Lung (tissue), 12 donors: Measurements from ENCODE around the gene CDC42EP4. TPM values are rescaled to one million over a fixed set of nuclear protein-coding genes. Genes with fewer than 3 reads are reported as not detected.

Experiments
- ATAC-seq: fragments of 200-7000 bp; cut with Tn5 transposase; one replicate; pipeline ENCODE4 v1.9.1; 2020; ENCODE audit warnings: moderate number of reproducible peaks; ENCODE audit not compliant: insufficient read depth, low FRiP score
- DNase-seq, 3 donors: peaks; one replicate each; pipeline ENCODE4 v3.0.0-alpha.2; 2013 to 2017
- H3K27ac ChIP-seq, 2 donors: one replicate each; pipeline ENCODE4 v1.5.1; 2013; ENCODE audit warnings: mild to moderate bottlenecking in 2 of 2, moderate library complexity in 2 of 2, control low read depth in 1 of 2, inconsistent platforms in 1 of 2, low read depth in 1 of 2, low read length in 1 of 2
- H3K27me3 ChIP-seq, 3 donors: one replicate each; pipeline ENCODE4 v1.5.1; 2013; ENCODE audit warnings: low read length in 2 of 3; ENCODE audit not compliant: control insufficient read depth in 3 of 3, insufficient read depth in 3 of 3
- H3K36me3 ChIP-seq, 4 donors: one replicate each; pipeline ENCODE4 v1.5.1; 2013; ENCODE audit warnings: low read length in 4 of 4, mild to moderate bottlenecking in 1 of 4, moderate library complexity in 1 of 4; ENCODE audit not compliant: control insufficient read depth in 4 of 4, insufficient read depth in 4 of 4
- H3K4me1 ChIP-seq, 5 donors: one replicate each; pipeline ENCODE4 v1.5.1; 2013; ENCODE audit warnings: low read length in 5 of 5, mild to moderate bottlenecking in 2 of 5, moderate library complexity in 1 of 5; ENCODE audit not compliant: control insufficient read depth in 5 of 5, insufficient read depth in 5 of 5
- H3K4me3 ChIP-seq: one replicate; pipeline ENCODE4 v1.5.1; 2013; ENCODE audit warnings: mild to moderate bottlenecking, control low read depth, moderate library complexity
- H3K9ac ChIP-seq, 2 donors: one replicate each; pipeline ENCODE4 v1.5.1; 2013; ENCODE audit warnings: low read length in 2 of 2, control low read depth in 1 of 2; ENCODE audit not compliant: insufficient read depth in 1 of 2
- H3K9me3 ChIP-seq, 4 donors: one replicate each; pipeline ENCODE4 v1.5.1; 2013; ENCODE audit warnings: low read length in 3 of 4, mild to moderate bottlenecking in 1 of 4, moderate library complexity in 1 of 4; ENCODE audit not compliant: control insufficient read depth in 4 of 4, insufficient read depth in 3 of 4
- CTCF ChIP-seq: IDR thresholded peaks from 2 replicates; pipeline ENCODE4 v1.5.1; 2012; ENCODE audit warnings: mild to moderate bottlenecking; ENCODE audit errors: control extremely low read depth, extremely low read depth
- WGBS, 2 donors: extraction: QIAGEN DNeasy Blood & Tissue Kit; methylation state at CpG; one replicate each; pipeline ENCODE4 v1.1.7; 2013; 5-methylcytosine and 5-hydroxymethylcytosine counted together
- polyA plus RNA-seq, 2 donors: library from polyadenylated mRNA; stranded (reverse); fragments of 200-250 nt; gene quantifications; one replicate each; pipeline ENCODE4 v1.2.1, GENCODE V29; 2013
- total RNA-seq, 2 donors: library from RNA; depleted of rRNA in 1 of 2; stranded (reverse); fragments of >200 nt in 1 of 2; gene quantifications; one replicate each; pipeline ENCODE4 v1.2.1, GENCODE V29; 2014 to 2021
- donor health status: control.
- donor health status: control.
- donor health status: Bipolar disorder and iron deficiency.
- donor health status: healthy.
- donor health status: DM: yes; HTN: yes; CAD: no.

CDC42EP4 gene
- total and polyA plus RNA-seq, 4 donors = 18.6 to 56.2 (median 52.1) TPM

- peaks cover 0 to 15% (median 7%) of the 10 kb centered on the region in 5 donors for H3K4me1 ChIP-seq
Measured at GRCh38 chr17:73274490-73274889, 37.3 kb downstream of the CDC42EP4 start.

DNA sequence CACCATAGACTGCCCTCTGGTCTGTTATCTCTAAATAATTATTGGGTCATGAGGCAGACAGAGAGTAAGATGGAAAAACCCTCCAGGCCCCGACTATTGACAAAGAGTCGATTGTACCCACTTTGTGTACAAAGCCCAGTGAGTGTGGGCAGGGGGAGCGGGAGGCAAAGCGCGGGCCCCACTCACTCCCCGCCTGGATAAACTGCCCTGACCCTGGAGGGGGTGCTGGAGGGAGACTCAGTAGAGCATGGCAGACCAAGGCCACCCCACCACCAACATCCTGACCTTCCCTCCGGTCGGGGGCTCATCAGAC is 38.9 kb downstream of the CDC42EP4 start:
- peaks cover 0 to 1% (median under 1%) of the 10 kb centered on the region in 5 donors for H3K4me1 ChIP-seq
- H3K9ac ChIP-seq = no peak overlapping the region
- TF ChIP-seq CTCF = no peak
- DNase-seq = no peak
- H3K27ac ChIP-seq = no peak overlapping the region
- no peaks in the 10 kb centered on the region for H3K36me3 ChIP-seq
- no peak for ATAC-seq
- 77 to 91% methylated on average over 8 of the region's 8 CpGs for WGBS, 2 donors
- no peak overlapping the region for H3K4me3 ChIP-seq
- H3K27me3 ChIP-seq = no peaks in the 10 kb centered on the region
- peaks cover 0 to 5% (median 0%) of the 10 kb centered on the region in 4 donors for H3K9me3 ChIP-seq

More at GRCh38 chr17:73274490-73274889, 37.3 kb downstream of the CDC42EP4 start:
- Histone ChIP-seq H3K4me3 (no peak overlapping the region), H3K27ac (no peak overlapping the region), H3K9me3 (peaks cover 0 to 5% (median 0%) of the 10 kb centered on the region in 4 donors), H3K27me3 (no peaks in the 10 kb centered on the region), H3K36me3 (peaks cover 0 to under 1% (median 0%) of the 10 kb centered on the region in 4 donors), H3K9ac (no peak overlapping the region)
- no peak for TF ChIP-seq CTCF
- DNase-seq (no peak), ATAC-seq (no peak)
- 97% methylated on average over 4 of the region's 4 CpGs for WGBS, 2 donors

GRCh38 chr17:73271072-73271471 is 40.7 kb downstream of the CDC42EP4 start:
- H3K9ac ChIP-seq = no peak overlapping the region
- H3K4me1 ChIP-seq = no peaks in the 10 kb centered on the region
- 72 to 88% methylated on average over 9 of the region's 9 CpGs for WGBS, 2 donors
- H3K9me3 ChIP-seq = peaks cover 0 to 5% (median 0%) of the 10 kb centered on the region in 4 donors
- H3K4me3 ChIP-seq = no peak overlapping the region
- TF ChIP-seq CTCF = no peak
- ATAC-seq (no peak), DNase-seq (no peak)
- H3K36me3 ChIP-seq = no peaks in the 10 kb centered on the region
- no peak overlapping the region for H3K27ac ChIP-seq
- H3K27me3 ChIP-seq = no peaks in the 10 kb centered on the region

GRCh38 chr17:73269791-73270190 is 42.0 kb downstream of the CDC42EP4 start:
- Histone ChIP-seq H3K9me3 (peaks cover 0 to 5% (median 0%) of the 10 kb centered on the region in 4 donors), H3K27me3 (no peaks in the 10 kb centered on the region), H3K27ac (no peak overlapping the region), H3K4me1 (no peaks in the 10 kb centered on the region), H3K36me3 (no peaks in the 10 kb centered on the region), H3K4me3 (no peak overlapping the region), H3K9ac (no peak overlapping the region)
- no peak for ATAC-seq
- no peak for TF ChIP-seq CTCF
- DNase-seq = no peak
- WGBS, 2 donors = 97 to 100% methylated on average over 1 of the region's 1 CpG
